ENCODE results near the gene RTN4RL2.

The RTN4RL2 gene

DNA sequence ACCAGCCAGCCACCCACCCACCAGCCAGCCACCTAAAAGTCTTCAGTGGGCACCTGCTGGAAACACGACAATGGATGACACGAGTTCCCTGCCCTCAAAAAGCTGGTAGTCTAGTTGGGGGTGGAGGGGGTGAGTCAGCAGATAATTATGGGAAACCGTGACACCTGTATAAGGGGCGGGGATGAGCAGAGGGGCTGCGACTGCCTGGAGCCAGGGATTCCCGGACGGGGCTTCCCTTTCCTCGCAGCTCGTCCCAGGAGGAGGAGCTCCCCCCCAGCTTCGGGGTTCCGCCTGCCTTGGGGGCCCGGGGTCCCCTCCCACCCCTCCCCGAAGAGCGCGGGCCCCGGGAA, 2.3 kb upstream of the RTN4RL2 start:
- no peak overlapping the region for H3K27ac ChIP-seq (ENCODE audit: low read depth, low read length)
- no peak overlapping the region; the same call in 1 of the 2 replicates for H3K4me2 ChIP-seq (ENCODE audit: low read length)
- H3K9me2 ChIP-seq (replicated peaks; ENCODE audit: control insufficient read depth, low read length): no peaks in the 10 kb centered on the region
- no peaks in the 10 kb centered on the region for H3F3A ChIP-seq (ENCODE audit: control insufficient read depth, insufficient read depth)
- H3K4me1 ChIP-seq (ENCODE audit: control insufficient read depth, low read length): peaks cover 25% of the 10 kb centered on the region
- no peak overlapping the region for H3K4me3 ChIP-seq (ENCODE audit: low read length)
- no peaks in the 10 kb centered on the region for H4K20me1 ChIP-seq (ENCODE audit: control insufficient read depth, insufficient read depth, low read depth, low read length)
- peaks cover 58% of the 10 kb centered on the region for H3K27me3 ChIP-seq (ENCODE audit: control insufficient read depth, low read length)
- no peak for TF ChIP-seq EZH2phosphoT487 (IDR thresholded peaks at IDR 0.05; ENCODE audit: borderline replicate concordance, low read length)
- TF ChIP-seq, protein P1, sequence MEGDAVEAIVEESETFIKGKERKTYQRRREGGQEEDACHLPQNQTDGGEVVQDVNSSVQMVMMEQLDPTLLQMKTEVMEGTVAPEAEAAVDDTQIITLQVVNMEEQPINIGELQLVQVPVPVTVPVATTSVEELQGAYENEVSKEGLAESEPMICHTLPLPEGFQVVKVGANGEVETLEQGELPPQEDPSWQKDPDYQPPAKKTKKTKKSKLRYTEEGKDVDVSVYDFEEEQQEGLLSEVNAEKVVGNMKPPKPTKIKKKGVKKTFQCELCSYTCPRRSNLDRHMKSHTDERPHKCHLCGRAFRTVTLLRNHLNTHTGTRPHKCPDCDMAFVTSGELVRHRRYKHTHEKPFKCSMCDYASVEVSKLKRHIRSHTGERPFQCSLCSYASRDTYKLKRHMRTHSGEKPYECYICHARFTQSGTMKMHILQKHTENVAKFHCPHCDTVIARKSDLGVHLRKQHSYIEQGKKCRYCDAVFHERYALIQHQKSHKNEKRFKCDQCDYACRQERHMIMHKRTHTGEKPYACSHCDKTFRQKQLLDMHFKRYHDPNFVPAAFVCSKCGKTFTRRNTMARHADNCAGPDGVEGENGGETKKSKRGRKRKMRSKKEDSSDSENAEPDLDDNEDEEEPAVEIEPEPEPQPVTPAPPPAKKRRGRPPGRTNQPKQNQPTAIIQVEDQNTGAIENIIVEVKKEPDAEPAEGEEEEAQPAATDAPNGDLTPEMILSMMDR (IDR thresholded peaks at IDR 0.05; ENCODE audit: low read depth, low read length, poor library complexity, severe bottlenecking): no peak
- no peaks in the 10 kb centered on the region for H3K9me3 ChIP-seq (ENCODE audit: control insufficient read depth, insufficient read depth, low read length)
- H3K36me3 ChIP-seq (ENCODE audit: control insufficient read depth, low read length): no peaks in the 10 kb centered on the region
- H3K79me2 ChIP-seq (ENCODE audit: control insufficient read depth, low read length): no peaks in the 10 kb centered on the region

DNA sequence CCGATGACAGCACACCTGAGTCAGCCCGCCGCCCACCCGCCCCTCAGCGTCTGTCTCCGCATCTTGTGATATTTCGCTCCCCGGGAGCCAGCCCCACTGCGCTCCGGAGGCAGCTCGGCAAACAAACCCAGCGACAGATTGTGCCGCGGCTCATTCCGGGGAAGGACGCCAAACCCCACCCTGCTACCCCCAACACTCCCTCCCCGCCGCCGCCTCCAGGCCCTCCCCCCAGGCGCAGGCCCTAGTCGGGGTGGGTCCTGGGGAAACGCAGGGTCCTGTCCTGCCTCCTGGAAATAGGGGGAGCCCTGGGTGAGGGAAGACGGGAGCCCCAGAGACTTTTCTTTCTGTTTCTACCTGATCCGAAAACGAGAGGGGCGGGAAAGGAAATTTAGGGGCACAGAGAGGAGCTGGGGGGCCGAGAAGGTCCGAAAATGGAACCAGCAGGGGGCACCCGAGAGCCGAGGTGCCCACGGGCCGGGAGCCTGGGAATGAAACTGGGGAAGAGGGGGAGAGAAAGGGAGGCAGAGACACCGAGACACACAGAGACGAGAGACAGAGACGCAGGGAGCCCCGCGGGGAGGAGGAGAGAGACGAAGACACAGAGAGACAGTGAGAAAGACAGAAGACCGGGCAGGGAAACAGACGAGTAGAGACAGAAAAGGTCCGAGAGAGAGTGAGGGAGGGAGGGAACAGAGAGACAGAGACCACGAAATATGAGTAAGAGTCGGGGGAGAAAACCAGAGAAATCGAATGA, 1.7 kb upstream of the RTN4RL2 start:
- H3K9me2 ChIP-seq (replicated peaks; ENCODE audit: control insufficient read depth, low read length): no peaks in the 10 kb centered on the region
- H3K9me3 ChIP-seq (ENCODE audit: control insufficient read depth, insufficient read depth, low read length): no peaks in the 10 kb centered on the region
- H4K20me1 ChIP-seq (ENCODE audit: control insufficient read depth, insufficient read depth, low read depth, low read length): no peaks in the 10 kb centered on the region
- TF ChIP-seq EZH2phosphoT487 (IDR thresholded peaks at IDR 0.05; ENCODE audit: borderline replicate concordance, low read length): peak; percentile 79; the same call in 1 of the 2 replicates
- TF ChIP-seq, protein P1 (IDR thresholded peaks at IDR 0.05; ENCODE audit: low read depth, low read length, poor library complexity, severe bottlenecking): peak; percentile 98
- peaks cover 25% of the 10 kb centered on the region for H3K4me1 ChIP-seq (ENCODE audit: control insufficient read depth, low read length)
- H3F3A ChIP-seq (ENCODE audit: control insufficient read depth, insufficient read depth): no peaks in the 10 kb centered on the region
- H3K27ac ChIP-seq (ENCODE audit: low read depth, low read length): no peak overlapping the region
- H3K4me3 ChIP-seq (ENCODE audit: low read length): peak overlapping the region; percentile 63
- H3K36me3 ChIP-seq (ENCODE audit: control insufficient read depth, low read length): no peaks in the 10 kb centered on the region
- peaks cover 54% of the 10 kb centered on the region for H3K27me3 ChIP-seq (ENCODE audit: control insufficient read depth, low read length)
- H3K79me2 ChIP-seq (ENCODE audit: control insufficient read depth, low read length): no peaks in the 10 kb centered on the region
- H3K4me2 ChIP-seq (ENCODE audit: low read length): peak overlapping the region; percentile 80

DNA sequence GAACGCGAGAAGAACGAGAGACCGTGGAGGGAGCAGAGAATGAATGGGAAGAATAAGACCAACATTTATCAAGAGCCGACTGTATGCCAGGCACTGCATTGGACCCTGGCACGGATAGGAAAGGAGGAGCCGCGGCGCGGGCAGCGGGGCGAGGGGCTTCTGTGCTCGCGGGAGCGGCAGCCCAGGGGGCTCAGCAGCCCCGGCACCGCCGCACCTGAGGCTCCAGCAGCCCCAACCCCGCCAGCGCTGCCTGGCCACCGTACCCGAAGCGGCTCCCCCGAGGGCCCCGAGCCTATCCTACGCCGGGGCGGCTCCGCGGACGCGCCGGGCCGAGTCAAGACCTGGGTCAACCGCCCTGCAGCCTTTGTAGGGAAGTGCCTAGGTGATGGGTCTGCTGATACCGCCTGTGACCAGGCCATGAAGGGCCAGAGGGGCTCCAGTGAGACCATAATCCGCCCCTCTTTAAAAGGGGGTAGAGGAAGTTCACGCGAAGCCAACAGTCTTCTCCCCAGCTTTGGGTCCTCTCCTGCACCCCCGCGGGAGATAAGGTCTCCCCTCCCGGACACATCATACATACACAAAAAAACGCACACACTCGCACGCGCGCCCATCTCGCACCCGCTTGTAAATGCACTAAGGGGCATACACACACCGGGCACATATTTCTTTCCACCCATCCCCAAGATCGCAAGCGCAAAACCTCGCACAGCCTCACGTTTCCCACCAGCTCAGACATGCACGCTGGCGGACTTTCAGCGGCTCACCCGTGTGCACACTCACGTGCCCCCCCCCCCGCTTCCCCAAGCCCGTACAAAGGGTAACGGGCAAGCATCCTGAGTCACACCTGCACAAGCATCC, 935 bp upstream of the RTN4RL2 start:
- H3K79me2 ChIP-seq (ENCODE audit: control insufficient read depth, low read length): no peaks in the 10 kb centered on the region
- peaks cover 48% of the 10 kb centered on the region for H3K27me3 ChIP-seq (ENCODE audit: control insufficient read depth, low read length)
- no peaks in the 10 kb centered on the region for H3K36me3 ChIP-seq (ENCODE audit: control insufficient read depth, low read length)

More for the DNA sequence above, 935 bp upstream of the RTN4RL2 start:
- 0 out of 2 replicates have a peak, but pooled peaks have one; percentile 0 for TF ChIP-seq EZH2phosphoT487 (IDR thresholded peaks at IDR 0.05; ENCODE audit: borderline replicate concordance, low read length)
- TF ChIP-seq, protein P1 (IDR thresholded peaks at IDR 0.05; ENCODE audit: low read depth, low read length, poor library complexity, severe bottlenecking): no peak
- Histone ChIP-seq H3K4me3 (ENCODE audit: low read length) (peak overlapping the region; percentile 63), H3F3A (ENCODE audit: control insufficient read depth, insufficient read depth) (no peaks in the 10 kb centered on the region), H4K20me1 (ENCODE audit: control insufficient read depth, insufficient read depth, low read depth, low read length) (no peaks in the 10 kb centered on the region), H3K9me3 (ENCODE audit: control insufficient read depth, insufficient read depth, low read length) (no peaks in the 10 kb centered on the region), H3K4me1 (ENCODE audit: control insufficient read depth, low read length) (peaks cover 25% of the 10 kb centered on the region), H3K27ac (ENCODE audit: low read depth, low read length) (no peak overlapping the region), H3K9me2 (replicated peaks; ENCODE audit: control insufficient read depth, low read length) (no peaks in the 10 kb centered on the region), H3K4me2 (ENCODE audit: low read length) (peak overlapping the region; percentile 80)

Measured in DOHH2 (cell line).